Measurements from ENCODE around the gene APBA2.

Gene APBA2

DNA sequence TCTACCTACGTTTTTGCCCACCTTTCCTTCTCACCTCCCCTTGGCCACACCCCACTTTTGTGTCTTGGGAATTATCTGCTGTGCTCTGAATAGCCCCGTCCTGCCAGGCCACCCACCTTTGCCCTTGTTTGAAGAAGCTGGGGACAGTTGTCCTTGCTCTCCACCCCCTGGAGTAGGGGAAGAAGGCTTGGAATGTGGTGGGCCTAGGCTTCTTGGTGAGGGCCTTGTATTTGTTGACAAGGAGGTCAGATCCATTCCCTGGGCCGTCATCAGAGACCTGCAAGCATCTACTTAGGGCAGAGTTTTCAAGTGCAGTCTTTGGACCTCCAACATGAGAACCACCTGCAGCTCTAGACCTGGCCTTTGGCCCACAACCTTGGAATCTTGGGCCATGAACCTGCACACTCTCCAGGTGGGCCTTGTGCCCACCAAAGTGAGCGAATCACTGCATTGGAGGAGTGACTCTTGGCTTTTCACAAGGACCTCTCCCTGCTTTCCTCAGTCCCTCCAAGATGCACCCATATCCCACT is 160.6 kb downstream of the APBA2 start:
- no peak overlapping the region for H3K9ac ChIP-seq (ENCODE audit: low read length)
- no peaks in the 10 kb centered on the region for H3K79me2 ChIP-seq (ENCODE audit: low read length)
- no peak overlapping the region; the same call in 1 of the 2 replicates for H3K4me2 ChIP-seq (ENCODE audit: low read length)
- H3K4me1 ChIP-seq (ENCODE audit: low read length), result peaks cover 11% of the 10 kb centered on the region
- H3K36me3 ChIP-seq (replicated peaks; ENCODE audit: low read depth, low read length), result no peaks in the 10 kb centered on the region
- H3K27me3 ChIP-seq (ENCODE audit: low read depth, low read length), result no peaks in the 10 kb centered on the region
- no peaks in the 10 kb centered on the region for H4K20me1 ChIP-seq (ENCODE audit: insufficient read depth, low read length)
- no peak overlapping the region for H3K4me3 ChIP-seq (ENCODE audit: low read length)
- TF ChIP-seq EZH2phosphoT487 (IDR thresholded peaks at IDR 0.05; ENCODE audit: low read depth) (no peak), CTCF (IDR thresholded peaks at IDR 0.05; ENCODE audit: low read depth, low read length) (no peak)
- no peak overlapping the region for H3K27ac ChIP-seq (ENCODE audit: low read length)
- H3K9me3 ChIP-seq (ENCODE audit: insufficient read depth, low read length), result no peaks in the 10 kb centered on the region
- no peak overlapping the region for H2AFZ ChIP-seq (ENCODE audit: low read depth, low read length)

- no peaks in the 10 kb centered on the region for H4K20me1 ChIP-seq (ENCODE audit: insufficient read depth, low read length)
- H3K79me2 ChIP-seq (ENCODE audit: low read length), result no peaks in the 10 kb centered on the region
- no peak overlapping the region for H3K9ac ChIP-seq (ENCODE audit: low read length)
- H3K27ac ChIP-seq (ENCODE audit: low read length), result no peak overlapping the region
- H3K4me3 ChIP-seq (ENCODE audit: low read length), result no peak overlapping the region
- H3K4me1 ChIP-seq (ENCODE audit: low read length), result peaks cover 11% of the 10 kb centered on the region
- no peaks in the 10 kb centered on the region for H3K9me3 ChIP-seq (ENCODE audit: insufficient read depth, low read length)
- no peak overlapping the region for H2AFZ ChIP-seq (ENCODE audit: low read depth, low read length)
- no peaks in the 10 kb centered on the region for H3K27me3 ChIP-seq (ENCODE audit: low read depth, low read length)
- no peak for TF ChIP-seq EZH2phosphoT487 (IDR thresholded peaks at IDR 0.05; ENCODE audit: low read depth)
- no peak for TF ChIP-seq CTCF (IDR thresholded peaks at IDR 0.05; ENCODE audit: low read depth, low read length)
- no peaks in the 10 kb centered on the region for H3K36me3 ChIP-seq (replicated peaks; ENCODE audit: low read depth, low read length)
- no peak overlapping the region for H3K4me2 ChIP-seq (ENCODE audit: low read length)
Observed at GRCh38 chr15:29046977-29047376, 161.2 kb downstream of the APBA2 start.

- Histone ChIP-seq H3K79me2 (ENCODE audit: low read length) (no peaks in the 10 kb centered on the region), H3K27ac (ENCODE audit: low read length) (no peak overlapping the region), H3K27me3 (ENCODE audit: low read depth, low read length) (no peaks in the 10 kb centered on the region), H2AFZ (ENCODE audit: low read depth, low read length) (no peak overlapping the region), H3K9me3 (ENCODE audit: insufficient read depth, low read length) (no peaks in the 10 kb centered on the region), H3K4me2 (ENCODE audit: low read length) (no peak overlapping the region), H4K20me1 (ENCODE audit: insufficient read depth, low read length) (no peaks in the 10 kb centered on the region), H3K36me3 (replicated peaks; ENCODE audit: low read depth, low read length) (no peaks in the 10 kb centered on the region), H3K9ac (ENCODE audit: low read length) (no peak overlapping the region), H3K4me1 (ENCODE audit: low read length) (peaks cover 11% of the 10 kb centered on the region), H3K4me3 (ENCODE audit: low read length) (no peak overlapping the region)
- TF ChIP-seq CTCF (IDR thresholded peaks at IDR 0.05; ENCODE audit: low read depth, low read length) (no peak), EZH2phosphoT487 (IDR thresholded peaks at IDR 0.05; ENCODE audit: low read depth) (no peak)
Observed at GRCh38 chr15:29048011-29048410, 162.2 kb downstream of the APBA2 start.

- Histone ChIP-seq H3K79me2 (ENCODE audit: low read length) (no peaks in the 10 kb centered on the region), H3K4me2 (ENCODE audit: low read length) (no peak overlapping the region), H4K20me1 (ENCODE audit: insufficient read depth, low read length) (no peaks in the 10 kb centered on the region), H3K27ac (ENCODE audit: low read length) (no peak overlapping the region), H3K9ac (ENCODE audit: low read length) (no peak overlapping the region), H3K9me3 (ENCODE audit: insufficient read depth, low read length) (no peaks in the 10 kb centered on the region), H2AFZ (ENCODE audit: low read depth, low read length) (no peak overlapping the region), H3K36me3 (replicated peaks; ENCODE audit: low read depth, low read length) (no peaks in the 10 kb centered on the region), H3K4me1 (ENCODE audit: low read length) (peaks cover 5% of the 10 kb centered on the region), H3K4me3 (ENCODE audit: low read length) (no peak overlapping the region), H3K27me3 (ENCODE audit: low read depth, low read length) (no peaks in the 10 kb centered on the region)
- TF ChIP-seq CTCF (IDR thresholded peaks at IDR 0.05; ENCODE audit: low read depth, low read length) (no peak), EZH2phosphoT487 (IDR thresholded peaks at IDR 0.05; ENCODE audit: low read depth) (no peak)
Observed at GRCh38 chr15:29050870-29051269, 165.1 kb downstream of the APBA2 start.
